CD14-positive monocyte (primary cell): ENCODE measurements around the gene FIS1. TPM values are rescaled to one million over a fixed set of nuclear protein-coding genes. Genes with fewer than 3 reads are reported as not detected.

Experiments
- DNase-seq, 3 donors: peaks; one replicate each; pipeline ENCODE4 v3.0.0-alpha.2; 2011 to 2022
- H2AFZ ChIP-seq: 2 replicates; pipeline ENCODE4 v1.6.0; 2012; ENCODE audit warnings: mild to moderate bottlenecking, low read depth, low read length, inconsistent platforms; ENCODE audit not compliant: insufficient read depth, poor library complexity, severe bottlenecking
- H3K27ac ChIP-seq, 2 donors: 1 replicate in 1 of 2; 2 replicates in 1 of 2; pipeline ENCODE4 v1.5.1; 2012 to 2013; ENCODE audit warnings: low read length in 2 of 2, control low read depth in 1 of 2, inconsistent platforms in 1 of 2, low read depth in 1 of 2, mild to moderate bottlenecking in 1 of 2
- H3K27me3 ChIP-seq, 2 donors: one replicate each; pipeline versions ENCODE4 v1.6.0 to v1.6.1; 2011 to 2013; ENCODE audit warnings: low read length in 2 of 2; ENCODE audit not compliant: control insufficient read depth in 2 of 2, insufficient read depth in 2 of 2
- H3K36me3 ChIP-seq, 2 donors: replicated peaks in 1 of 2; 1 replicate in 1 of 2; 2 replicates in 1 of 2; pipeline versions ENCODE4 v1.5.1 to v1.6.1; 2012 to 2013; ENCODE audit warnings: low read length in 2 of 2, control low read depth in 1 of 2, inconsistent platforms in 1 of 2, mild to moderate bottlenecking in 1 of 2; ENCODE audit not compliant: insufficient read depth in 2 of 2, control insufficient read depth in 1 of 2
- H3K4me1 ChIP-seq, 2 donors: 1 replicate in 1 of 2; 2 replicates in 1 of 2; pipeline versions ENCODE4 v1.5.1 to v1.6.1; 2012 to 2013; ENCODE audit warnings: low read length in 2 of 2, control low read depth in 1 of 2, inconsistent platforms in 1 of 2, mild to moderate bottlenecking in 1 of 2, moderate library complexity in 1 of 2; ENCODE audit not compliant: insufficient read depth in 2 of 2, control insufficient read depth in 1 of 2
- H3K4me2 ChIP-seq: replicated peaks from 2 replicates; pipeline ENCODE3; 2012; ENCODE audit warnings: low read length, moderate library complexity, mild to moderate bottlenecking; ENCODE audit not compliant: poor library complexity, severe bottlenecking; ENCODE audit errors: extremely low read depth
- H3K4me3 ChIP-seq, 3 experiments: fragments of 200-600 bp in 1 of 3; sonication (generic) in 1 of 3; replicated peaks in 1 of 3; 1 replicate in 2 of 3; 2 replicates in 1 of 3; pipeline ENCODE4 v1.5.1; 2011 to 2013; ENCODE audit warnings: low read length in 3 of 3, mild to moderate bottlenecking in 3 of 3, control low read depth in 2 of 3, low read depth in 2 of 3, inconsistent platforms in 1 of 3, moderate library complexity in 1 of 3
- H3K79me2 ChIP-seq: 2 replicates; pipeline ENCODE4 v1.6.0; 2012; ENCODE audit warnings: mild to moderate bottlenecking, control low read depth, inconsistent platforms, low read length, moderate library complexity; ENCODE audit not compliant: insufficient read depth
- H3K9ac ChIP-seq: 2 replicates; pipeline ENCODE4 v1.6.0; 2017; ENCODE audit warnings: low read length, mild to moderate bottlenecking; ENCODE audit not compliant: insufficient read depth, poor library complexity, severe bottlenecking
- H3K9me3 ChIP-seq, 2 donors: replicated peaks in 1 of 2; 1 replicate in 1 of 2; 2 replicates in 1 of 2; pipeline versions ENCODE4 v1.5.1 to v1.6.1; 2012 to 2013; ENCODE audit warnings: low read length in 2 of 2, control low read depth in 1 of 2; ENCODE audit not compliant: control insufficient read depth in 1 of 2, insufficient read depth in 1 of 2
- H4K20me1 ChIP-seq: 2 replicates; pipeline ENCODE4 v1.6.0; 2012; ENCODE audit warnings: mild to moderate bottlenecking, low read length, control low read depth, moderate library complexity; ENCODE audit not compliant: insufficient read depth
- H3K27ac Mint-ChIP-seq, 7 donors: one replicate each; pipeline ENCODE4 v1.8.0; 2020; ENCODE audit warnings: mild to moderate bottlenecking in 7 of 7, mixed read lengths in 7 of 7, moderate library complexity in 6 of 7, inconsistent platforms in 2 of 7
- H3K27me3 Mint-ChIP-seq, 3 donors: one replicate each; pipeline ENCODE4 v1.8.0; 2021 to 2022; ENCODE audit warnings: low read depth in 3 of 3, mild to moderate bottlenecking in 3 of 3, mixed read lengths in 3 of 3, moderate library complexity in 3 of 3, inconsistent platforms in 1 of 3
- H3K36me3 Mint-ChIP-seq, 2 donors: one replicate each; pipeline ENCODE4 v1.8.0; 2020; ENCODE audit warnings: mixed read lengths in 2 of 2, inconsistent platforms in 1 of 2, mild to moderate bottlenecking in 1 of 2
- H3K4me1 Mint-ChIP-seq: one replicate; pipeline ENCODE4 v1.8.0; 2020; ENCODE audit warnings: mild to moderate bottlenecking, mixed read lengths
- H3K4me3 Mint-ChIP-seq, 2 donors: one replicate each; pipeline ENCODE4 v1.8.0; 2020; ENCODE audit warnings: mild to moderate bottlenecking in 2 of 2, mixed read lengths in 2 of 2, moderate library complexity in 1 of 2
- H3K9me3 Mint-ChIP-seq, 7 donors: one replicate each; pipeline ENCODE4 v1.8.0; 2020 to 2022; ENCODE audit warnings: mixed read lengths in 7 of 7, mild to moderate bottlenecking in 6 of 7, moderate library complexity in 6 of 7, inconsistent platforms in 2 of 7
- WGBS: methylation state at CpG from one replicate; pipeline ENCODE4 v1.1.5; 2013; ENCODE audit warnings: missing lambda C conversion rate; ENCODE audit not compliant: insufficient coverage; 5-methylcytosine and 5-hydroxymethylcytosine counted together
- intact Hi-C, 2 donors: fragments of 100-400 bp; cut with micrococcal nuclease; formaldehyde crosslinking; loops; one replicate each; pipeline versions ENCODE4 v1.15.0 to v1.15.1; 2023
- polyA plus RNA-seq, 3 donors: library from polyadenylated mRNA; depleted of rRNA in 1 of 3; unstranded in 2 of 3; stranded (reverse) in 1 of 3; fragments of 300-500 nt in 2 of 3; fragments of >200 nt in 1 of 3; fragmentation: Illumina TruSeq in 2 of 3; gene quantifications; 1 replicate in 2 of 3; 2 replicates in 1 of 3; pipeline ENCODE4 v1.2.3, GENCODE V29; 2012 to 2021
- TF ChIP-seq, protein P1 (sequence below): fragments of 200-600 bp; IDR thresholded peaks from one replicate; pipeline ENCODE4 v1.8.0; 2022; ENCODE audit warnings: antibody characterized with exemption, mild to moderate bottlenecking

The FIS1 gene
- polyA plus RNA-seq, 3 donors, result 152 to 198 (median 195) TPM

DNA sequence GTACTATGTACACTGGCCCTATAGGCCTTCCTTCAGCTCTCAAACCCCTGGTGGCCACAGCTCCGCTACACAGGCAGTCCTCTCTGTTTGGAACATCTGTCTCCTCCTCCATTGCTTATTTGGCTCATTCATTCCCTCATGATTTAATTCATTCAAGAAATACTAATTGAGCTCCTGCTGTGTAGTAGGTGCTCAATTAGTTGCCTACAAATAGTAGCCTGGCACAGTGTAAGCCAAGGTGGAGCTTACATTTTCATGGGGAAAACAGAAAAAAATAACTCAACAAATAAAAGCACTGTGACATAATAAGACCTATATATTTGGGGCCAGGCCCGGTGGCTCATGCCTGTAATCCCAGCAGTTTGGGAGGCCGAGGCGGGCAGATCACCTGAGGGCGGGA, 3.4 kb upstream of the FIS1 start:
- Histone ChIP-seq H3K4me3 (no peak overlapping the region), H3K9me3 (no peaks in the 10 kb centered on the region), H3K36me3 (peaks cover 5 to 23% of the 10 kb centered on the region in 2 donors), H3K9ac (no peak overlapping the region), H3K27ac (no peak overlapping the region), H3K27me3 (no peaks in the 10 kb centered on the region), H3K4me1 (peaks cover 39 to 46% of the 10 kb centered on the region in 2 donors), H2AFZ (no peak overlapping the region), H4K20me1 (peaks cover 58% of the 10 kb centered on the region), H3K79me2 (peaks cover 79% of the 10 kb centered on the region), H3K4me2 (no peak overlapping the region)
- peaks cover 43% of the 10 kb centered on the region for H3K4me1 Mint-ChIP-seq
- no peaks in the 10 kb centered on the region for H3K9me3 Mint-ChIP-seq
- H3K4me3 Mint-ChIP-seq, result no peak overlapping the region
- intact Hi-C loops, result loop anchor here in 1 of 2 donors (10.0 kb wide), 2 partner anchors 103 to 663 kb away; partner anchors contain the start of genes FBXO24 and LRCH4
- TF ChIP-seq, protein P1, sequence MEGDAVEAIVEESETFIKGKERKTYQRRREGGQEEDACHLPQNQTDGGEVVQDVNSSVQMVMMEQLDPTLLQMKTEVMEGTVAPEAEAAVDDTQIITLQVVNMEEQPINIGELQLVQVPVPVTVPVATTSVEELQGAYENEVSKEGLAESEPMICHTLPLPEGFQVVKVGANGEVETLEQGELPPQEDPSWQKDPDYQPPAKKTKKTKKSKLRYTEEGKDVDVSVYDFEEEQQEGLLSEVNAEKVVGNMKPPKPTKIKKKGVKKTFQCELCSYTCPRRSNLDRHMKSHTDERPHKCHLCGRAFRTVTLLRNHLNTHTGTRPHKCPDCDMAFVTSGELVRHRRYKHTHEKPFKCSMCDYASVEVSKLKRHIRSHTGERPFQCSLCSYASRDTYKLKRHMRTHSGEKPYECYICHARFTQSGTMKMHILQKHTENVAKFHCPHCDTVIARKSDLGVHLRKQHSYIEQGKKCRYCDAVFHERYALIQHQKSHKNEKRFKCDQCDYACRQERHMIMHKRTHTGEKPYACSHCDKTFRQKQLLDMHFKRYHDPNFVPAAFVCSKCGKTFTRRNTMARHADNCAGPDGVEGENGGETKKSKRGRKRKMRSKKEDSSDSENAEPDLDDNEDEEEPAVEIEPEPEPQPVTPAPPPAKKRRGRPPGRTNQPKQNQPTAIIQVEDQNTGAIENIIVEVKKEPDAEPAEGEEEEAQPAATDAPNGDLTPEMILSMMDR, result no peak
- H3K27ac Mint-ChIP-seq, result no peak overlapping the region
- 98% methylated on average over 5 of the region's 5 CpGs for WGBS
- H3K27me3 Mint-ChIP-seq, result peaks cover 0 to 1% (median 0%) of the 10 kb centered on the region in 3 donors
- H3K36me3 Mint-ChIP-seq, result peaks cover 18 to 33% of the 10 kb centered on the region in 2 donors
- no peak for DNase-seq

DNA sequence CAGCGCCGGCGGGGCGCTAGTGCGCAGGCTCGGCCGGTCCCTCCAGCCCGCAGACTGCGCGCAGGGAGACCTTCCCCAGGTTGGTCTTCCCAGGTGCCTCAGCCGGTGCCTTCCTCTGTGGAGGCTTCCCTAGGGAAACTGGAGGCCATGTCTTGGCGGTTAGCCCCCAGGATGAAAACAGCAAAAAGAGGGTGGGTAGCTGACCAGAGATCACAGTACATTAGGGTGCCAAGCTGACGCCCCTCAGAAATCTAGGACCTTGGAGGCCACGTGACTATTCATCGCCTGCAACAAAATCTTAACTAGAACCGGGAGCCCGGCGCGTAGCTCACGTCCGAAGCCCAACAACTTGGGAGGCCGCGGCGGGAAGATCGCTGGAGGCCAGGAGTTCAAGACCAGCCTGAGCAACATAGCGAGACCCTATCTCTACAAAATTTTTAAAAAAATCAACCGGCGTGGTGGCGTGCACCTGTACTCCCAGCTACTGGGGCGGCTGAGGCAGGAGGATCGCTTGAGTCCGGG, 327 bp upstream of the FIS1 start:
- H3K9ac ChIP-seq, result peak overlapping the region; percentile 82
- no peak for DNase-seq
- Mint-ChIP-seq H3K4me3 (peak overlapping the region; percentile 96 to 97), H3K9me3 (peaks cover 0 to 2% (median 0%) of the 10 kb centered on the region in 7 donors), H3K27me3 (peaks cover 0 to under 1% (median 0%) of the 10 kb centered on the region in 3 donors), H3K4me1 (peaks cover 40% of the 10 kb centered on the region), H3K36me3 (peaks cover 29 to 44% of the 10 kb centered on the region in 2 donors), H3K27ac (peak overlapping the region; percentile 90 to 98 (median 96))
- H3K4me1 ChIP-seq, result peaks cover 34 to 45% of the 10 kb centered on the region in 2 donors
- peaks cover 69% of the 10 kb centered on the region for H4K20me1 ChIP-seq
- H3K36me3 ChIP-seq, result peaks cover 5 to 29% of the 10 kb centered on the region in 2 donors
- intact Hi-C loops, result loop anchor here in 1 of 2 donors (2.0 to 10.0 kb wide), 3 partner anchors 28 to 660 kb away; partner anchors contain the start of genes FBXO24, LRCH4 and PLOD3
- H2AFZ ChIP-seq, result peak overlapping the region; percentile 91
- H3K4me2 ChIP-seq, result peak overlapping the region; percentile 94
- peaks cover 65% of the 10 kb centered on the region for H3K79me2 ChIP-seq
- 33% methylated on average over 32 of the region's 32 CpGs for WGBS
- TF ChIP-seq, protein P1, result no peak
- H3K9me3 ChIP-seq, result no peaks in the 10 kb centered on the region
- no peaks in the 10 kb centered on the region for H3K27me3 ChIP-seq
- peak overlapping the region; percentile 68 to 97 (median 78) for H3K4me3 ChIP-seq
- H3K27ac ChIP-seq, result peak overlapping the region; percentile 67 to 96
